Keratinocyte (primary cell): ENCODE results near the gene RBMX2. TPM values are rescaled to one million over a fixed set of nuclear protein-coding genes. Genes with fewer than 3 reads are reported as not detected.

ENCODE experiments used
- DNase-seq: peaks from one replicate; pipeline ENCODE4 v3.0.0-alpha.2; 2011; ENCODE audit warnings: low read depth, missing footprints, low spot score
- FAIRE-seq: peaks from 2 replicates; lab custom pipeline; 2011; peaks lifted over from hg19 to GRCh38; lab: Jason Lieb, UNC
- H2AFZ ChIP-seq: 2 replicates; pipeline ENCODE4 v1.6.0; 2012; ENCODE audit warnings: low read length, control low read depth, inconsistent platforms; ENCODE audit not compliant: control insufficient read depth
- H3K27ac ChIP-seq: 2 replicates; pipeline ENCODE4 v1.5.1; 2011; ENCODE audit warnings: low read length; ENCODE audit not compliant: control insufficient read depth, insufficient read depth
- H3K27me3 ChIP-seq: 3 replicates; pipeline ENCODE4 v1.6.0; 2011; ENCODE audit warnings: low read length; ENCODE audit not compliant: control insufficient read depth, insufficient read depth; ENCODE audit errors: extremely low read depth
- H3K36me3 ChIP-seq, 2 experiments: 2 replicates in 1 of 2; 3 replicates in 1 of 2; pipeline ENCODE4 v1.5.1; 2011; ENCODE audit warnings: low read length in 2 of 2, mild to moderate bottlenecking in 1 of 2; ENCODE audit not compliant: control insufficient read depth in 2 of 2, insufficient read depth in 2 of 2; ENCODE audit errors: extremely low read depth in 1 of 2
- H3K4me1 ChIP-seq: 3 replicates; pipeline ENCODE4 v1.5.1; 2011; ENCODE audit warnings: low read length; ENCODE audit not compliant: control insufficient read depth, insufficient read depth; ENCODE audit errors: extremely low read depth
- H3K4me2 ChIP-seq: 3 replicates; pipeline ENCODE4 v1.6.0; 2011; ENCODE audit warnings: low read depth, low read length; ENCODE audit not compliant: control insufficient read depth, insufficient read depth; ENCODE audit errors: extremely low read depth
- H3K4me3 ChIP-seq, 3 experiments: fragments of 200-600 bp in 1 of 3; sonication (generic) in 1 of 3; 2 replicates in 2 of 3; 3 replicates in 1 of 3; pipeline ENCODE4 v1.5.1; 2011 to 2016; ENCODE audit warnings: low read length in 3 of 3, mild to moderate bottlenecking in 3 of 3, control low read depth in 2 of 3, inconsistent platforms in 1 of 3, low read depth in 1 of 3, mixed read lengths in 1 of 3, mixed run types in 1 of 3, moderate library complexity in 1 of 3; ENCODE audit not compliant: control insufficient read depth in 2 of 3, insufficient read depth in 2 of 3; ENCODE audit errors: extremely low read depth in 1 of 3
- H3K79me2 ChIP-seq: 2 replicates; pipeline ENCODE4 v1.6.0; 2012; ENCODE audit warnings: low read length; ENCODE audit not compliant: control insufficient read depth, insufficient read depth
- H3K9ac ChIP-seq: 3 replicates; pipeline ENCODE4 v1.6.0; 2011; ENCODE audit warnings: low read length; ENCODE audit not compliant: control insufficient read depth, insufficient read depth; ENCODE audit errors: extremely low read depth
- H3K9me1 ChIP-seq: 3 replicates; pipeline ENCODE4 v1.6.0; 2011; ENCODE audit warnings: low read length; ENCODE audit not compliant: control insufficient read depth, insufficient read depth; ENCODE audit errors: extremely low read depth
- H3K9me3 ChIP-seq: 2 replicates; pipeline ENCODE4 v1.5.1; 2012; ENCODE audit warnings: low read depth, low read length; ENCODE audit not compliant: control insufficient read depth
- H4K20me1 ChIP-seq: 3 replicates; pipeline ENCODE4 v1.6.0; 2011; ENCODE audit warnings: low read length; ENCODE audit not compliant: control insufficient read depth, insufficient read depth; ENCODE audit errors: extremely low read depth
- EZH2 ChIP-seq: IDR thresholded peaks from one replicate; pipeline ENCODE4 v1.6.1; 2012; ENCODE audit warnings: inconsistent platforms, mild to moderate bottlenecking, low read length, moderate library complexity
- dilution Hi-C: fragments of 300-500 bp; cut with MboI; formaldehyde crosslinking; loops from one replicate; pipeline ENCODE4 v1.7.0; 2020; ENCODE audit warnings: low sequenced_read_pairs; ENCODE audit not compliant: extremely low pct_ligation_motif_present
- polyA plus RNA-seq, 5 experiments: library from polyadenylated mRNA; depleted of rRNA in 3 of 5; stranded (reverse) in 3 of 5; stranded (forward) in 1 of 5; unstranded in 1 of 5; fragments of >200 nt; gene quantifications; 1 replicate in 1 of 5; 2 replicates in 3 of 5; 3 replicates in 1 of 5; pipeline versions ENCODE4 v1.2.1 to v1.2.3, GENCODE V29; 2011 to 2012; ENCODE audit warnings: missing spikeins in 2 of 5, low read depth in 1 of 5, low replicate concordance in 1 of 5
- TF ChIP-seq, protein P1 (sequence below), 3 experiments: IDR thresholded peaks in 1 of 3; conservative IDR thresholded peaks in 1 of 3; optimal IDR thresholded peaks in 1 of 3; 2 replicates in 2 of 3; 3 replicates in 1 of 3; pipeline versions ENCODE3 to v1.5.1; 2011; ENCODE audit warnings: low read length in 3 of 3, mild to moderate bottlenecking in 3 of 3, moderate library complexity in 2 of 3, control low read depth in 1 of 3, inconsistent platforms in 1 of 3; ENCODE audit not compliant: insufficient read depth in 2 of 3; ENCODE audit errors: extremely low read depth in 1 of 3

Gene RBMX2
- polyA plus RNA-seq, 1 donor (not counting 4 experiments of a cell fraction or from before 2014, with no cell fraction given), result 22.3 TPM

- Histone ChIP-seq H3K27me3 (peaks cover 3% of the 10 kb centered on the region), H3K79me2 (no peaks in the 10 kb centered on the region), H3K27ac (no peak overlapping the region), H3K4me1 (no peaks in the 10 kb centered on the region), H3K4me3 (no peak overlapping the region), H3K9me1 (no peaks in the 10 kb centered on the region), H3K9ac (no peak overlapping the region), H4K20me1 (no peaks in the 10 kb centered on the region), H3K36me3 (no peaks in the 10 kb centered on the region), H3K9me3 (no peaks in the 10 kb centered on the region), H3K4me2 (no peak overlapping the region), H2AFZ (no peak overlapping the region)
- dilution Hi-C loops, result no loop called here
- TF ChIP-seq, protein P1, sequence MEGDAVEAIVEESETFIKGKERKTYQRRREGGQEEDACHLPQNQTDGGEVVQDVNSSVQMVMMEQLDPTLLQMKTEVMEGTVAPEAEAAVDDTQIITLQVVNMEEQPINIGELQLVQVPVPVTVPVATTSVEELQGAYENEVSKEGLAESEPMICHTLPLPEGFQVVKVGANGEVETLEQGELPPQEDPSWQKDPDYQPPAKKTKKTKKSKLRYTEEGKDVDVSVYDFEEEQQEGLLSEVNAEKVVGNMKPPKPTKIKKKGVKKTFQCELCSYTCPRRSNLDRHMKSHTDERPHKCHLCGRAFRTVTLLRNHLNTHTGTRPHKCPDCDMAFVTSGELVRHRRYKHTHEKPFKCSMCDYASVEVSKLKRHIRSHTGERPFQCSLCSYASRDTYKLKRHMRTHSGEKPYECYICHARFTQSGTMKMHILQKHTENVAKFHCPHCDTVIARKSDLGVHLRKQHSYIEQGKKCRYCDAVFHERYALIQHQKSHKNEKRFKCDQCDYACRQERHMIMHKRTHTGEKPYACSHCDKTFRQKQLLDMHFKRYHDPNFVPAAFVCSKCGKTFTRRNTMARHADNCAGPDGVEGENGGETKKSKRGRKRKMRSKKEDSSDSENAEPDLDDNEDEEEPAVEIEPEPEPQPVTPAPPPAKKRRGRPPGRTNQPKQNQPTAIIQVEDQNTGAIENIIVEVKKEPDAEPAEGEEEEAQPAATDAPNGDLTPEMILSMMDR (optimal IDR thresholded peaks at IDR 0.05 in 1 of 3, IDR thresholded peaks at IDR 0.05 in 1 of 3, conservative IDR thresholded peaks at IDR 0.05 in 1 of 3; ENCODE audit: extremely low read depth in 1 of 3, insufficient read depth in 2 of 3, low read length in 3 of 3), result peak; percentile 75 to 87 (median 87)
- no peak for TF ChIP-seq EZH2
- peak; percentile 76 for FAIRE-seq
- DNase-seq, result no peak
Measured at GRCh38 chrX:130393451-130394074, 8.2 kb upstream of the RBMX2 start.

DNA sequence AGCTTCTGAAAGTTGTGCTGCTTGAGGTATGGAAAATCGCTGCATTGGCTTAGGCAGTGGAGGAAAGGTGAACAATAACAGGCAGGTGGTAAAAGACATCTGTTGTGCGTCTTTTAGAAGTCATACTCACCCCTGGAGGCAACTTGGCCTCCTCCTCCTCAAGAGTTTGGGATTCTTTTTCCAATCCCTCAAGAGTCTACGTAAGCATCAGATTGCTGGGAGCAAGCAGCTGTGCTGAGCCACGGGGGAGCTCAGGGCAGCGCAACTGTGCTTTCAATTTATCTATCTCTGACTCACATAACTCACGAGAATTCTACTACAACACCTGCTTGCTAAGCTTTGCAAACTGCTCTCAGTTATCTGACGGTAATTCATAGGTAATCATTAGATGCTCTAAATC is 6.4 kb upstream of the RBMX2 start:
- Histone ChIP-seq H3K79me2 (no peaks in the 10 kb centered on the region), H3K27ac (no peak overlapping the region), H3K36me3 (no peaks in the 10 kb centered on the region), H3K9me1 (no peaks in the 10 kb centered on the region), H2AFZ (no peak overlapping the region), H3K4me3 (no peak overlapping the region), H3K9me3 (no peaks in the 10 kb centered on the region), H3K27me3 (peaks cover 3% of the 10 kb centered on the region), H3K4me1 (no peaks in the 10 kb centered on the region), H4K20me1 (no peaks in the 10 kb centered on the region), H3K4me2 (no peak overlapping the region), H3K9ac (no peak overlapping the region)
- FAIRE-seq (no peak), DNase-seq (no peak)
- dilution Hi-C loops, result no loop called here
- TF ChIP-seq, protein P1 (optimal IDR thresholded peaks at IDR 0.05 in 1 of 3, IDR thresholded peaks at IDR 0.05 in 1 of 3, conservative IDR thresholded peaks at IDR 0.05 in 1 of 3; ENCODE audit: extremely low read depth in 1 of 3, insufficient read depth in 2 of 3, low read length in 3 of 3), result no peak
- TF ChIP-seq EZH2, result no peak
